Stimulated activated CD8-positive, alpha-beta memory T cell treated with anti-CD3 and anti-CD28 coated beads, Interleukin-4, amount 100 ng/mL, for 1 hour (primary cell): Measurements from ENCODE around the gene KBTBD4.
"Not testable (repeated sequence)": the region's sequence is repeated elsewhere in the genome, so short reads cannot be mapped to it uniquely, and the experiment has no call there.

Experiments
- DNase-seq, 2 donors: peaks; one replicate each; pipeline ENCODE4 v3.0.0-alpha.2; 2020; ENCODE audit warnings: low read depth in 2 of 2, low spot score in 1 of 2

The KBTBD4 gene

GRCh38 chr11:47591764-47592163, 13.0 kb upstream of the KBTBD4 start:
- DNase-seq: no peak

- DNase-seq: no peak
Observed at GRCh38 chr11:47589977-47590861, 11.4 kb upstream of the KBTBD4 start.

GRCh38 chr11:47589584-47589976, 10.8 kb upstream of the KBTBD4 start:
- DNase-seq: no peak

GRCh38 chr11:47589118-47589517, 10.3 kb upstream of the KBTBD4 start:
- no peak for DNase-seq

- DNase-seq: no peak
Observed at GRCh38 chr11:47587723-47588326, 9.1 kb upstream of the KBTBD4 start.

- DNase-seq: no peak
Observed at GRCh38 chr11:47587039-47587716, 8.4 kb upstream of the KBTBD4 start.

GRCh38 chr11:47586098-47586855, 7.5 kb upstream of the KBTBD4 start, which contains the start of gene FAM180B:
Gene FAM180B (plus strand): TSS chr11:47586678. CDS start chr11:47586769, 91 bp downstream.
- DNase-seq: no peak

GRCh38 chr11:47583844-47584243, 5.1 kb upstream of the KBTBD4 start:
- no peak for DNase-seq

GRCh38 chr11:47577460-47578041, 1.2 kb downstream of the KBTBD4 start:
- DNase-seq: no peak

GRCh38 chr11:47573321-47573720, 5.4 kb downstream of the KBTBD4 start:
- DNase-seq: no peak

GRCh38 chr11:47572715-47573255, 6.0 kb downstream of the KBTBD4 start:
- no peak for DNase-seq

- DNase-seq: no peak
Observed at GRCh38 chr11:47571895-47572294, 6.9 kb downstream of the KBTBD4 start.

- DNase-seq: no peak
Observed at GRCh38 chr11:47571357-47571729, 7.4 kb downstream of the KBTBD4 start.

- no peak for DNase-seq
Observed at GRCh38 chr11:47570651-47571356, 8.0 kb downstream of the KBTBD4 start.

GRCh38 chr11:47569646-47570045, 9.1 kb downstream of the KBTBD4 start:
- no peak for DNase-seq

GRCh38 chr11:47566149-47566698, 12.5 kb downstream of the KBTBD4 start:
- DNase-seq: no peak

- DNase-seq: no peak
Observed at GRCh38 chr11:47565340-47566148, 13.2 kb downstream of the KBTBD4 start, which contains the start of gene PTPMT1. Gene PTPMT1 (plus strand): TSS chr11:47565599. CDS start chr11:47565623, 24 bp downstream.

GRCh38 chr11:47564933-47565339, 13.8 kb downstream of the KBTBD4 start:
- no peak for DNase-seq

- not testable (repeated sequence) for DNase-seq
Observed at GRCh38 chr11:47564366-47564765, 14.4 kb downstream of the KBTBD4 start.
